A673 (cell line): Measurements from ENCODE around the gene OR56B1. TPM values are rescaled to one million over a fixed set of nuclear protein-coding genes. Genes with fewer than 3 reads are reported as not detected.
"Not testable (repeated sequence)": the region's sequence is repeated elsewhere in the genome, so short reads cannot be mapped to it uniquely, and the experiment has no call there.

Source experiments
- BruUV-seq: library from RNA; stranded (reverse); fragments of 400-500 nt; replicated peaks from 2 replicates; lab custom pipeline; 2021; lab: Mats Ljungman, UMichigan
- CTCF ChIA-PET: fragments of 300-600 bp; sonication (Branson Sonifier 250); formaldehyde crosslinking; loops from one replicate; lab custom pipeline; 2022; ENCODE audit warnings: antibody characterized with exemption; lab: Charles Lee
- POLR2A ChIA-PET: fragments of 300-600 bp; sonication (Branson Sonifier 250); formaldehyde crosslinking; loops from one replicate; lab custom pipeline; 2022; ENCODE audit warnings: antibody characterized with exemption; ENCODE audit not compliant: low non-redundant PET; lab: Charles Lee
- DNase-seq: peaks from one replicate; pipeline ENCODE4 v3.0.0-alpha.2; 2015; ENCODE audit warnings: low spot score
- H3K27ac ChIP-seq: fragments of 200-600 bp; sonication (generic); 2 replicates; pipeline ENCODE4 v1.5.1; 2016; ENCODE audit warnings: mixed run types, low read depth, mild to moderate bottlenecking, mixed read lengths, antibody characterized with exemption, low read length; ENCODE audit not compliant: poor library complexity, severe bottlenecking
- H3K27me3 ChIP-seq: fragments of 200-600 bp; sonication (generic); replicated peaks from 2 replicates; pipeline ENCODE4 v1.6.1; 2017; ENCODE audit warnings: mixed run types, low read depth, mild to moderate bottlenecking, mixed read lengths, antibody characterized with exemption, low read length; ENCODE audit not compliant: insufficient read depth, poor library complexity
- H3K36me3 ChIP-seq: fragments of 200-600 bp; sonication (generic); 2 replicates; pipeline ENCODE4 v1.6.1; 2016; ENCODE audit warnings: mixed run types, mild to moderate bottlenecking, mixed read lengths, antibody characterized with exemption, low read length; ENCODE audit not compliant: insufficient read depth, poor library complexity, severe bottlenecking
- H3K4me1 ChIP-seq: fragments of 200-600 bp; sonication (generic); 2 replicates; pipeline ENCODE4 v1.6.1; 2017; ENCODE audit warnings: mixed run types, mild to moderate bottlenecking, mixed read lengths, antibody characterized with exemption, low read length; ENCODE audit not compliant: insufficient read depth, poor library complexity, severe bottlenecking
- H3K4me3 ChIP-seq: fragments of 200-600 bp; sonication (generic); 2 replicates; pipeline ENCODE4 v1.5.1; 2016; ENCODE audit warnings: low read depth, mixed run types, mild to moderate bottlenecking, mixed read lengths, low read length; ENCODE audit not compliant: poor library complexity, severe bottlenecking
- H3K9me3 ChIP-seq: fragments of 200-600 bp; sonication (generic); 2 replicates; pipeline ENCODE4 v1.6.1; 2016; ENCODE audit warnings: mixed run types, low read depth, mild to moderate bottlenecking, mixed read lengths, antibody characterized with exemption, low read length; ENCODE audit not compliant: poor library complexity, severe bottlenecking
- CTCF ChIP-seq: fragments of 300-800, 200-600 bp; sonication (generic); conservative IDR thresholded peaks from 2 replicates; pipeline ENCODE4 v1.5.1; 2017; ENCODE audit warnings: low read depth, mild to moderate bottlenecking, antibody characterized with exemption, low read length, moderate library complexity, mixed read lengths
- EZH2 ChIP-seq: fragments of 200-600 bp; sonication (generic); IDR thresholded peaks from 2 replicates; pipeline ENCODE4 v1.6.1; 2017; ENCODE audit warnings: borderline replicate concordance, low read depth, mild to moderate bottlenecking, mixed read lengths, antibody characterized with exemption, low read length; ENCODE audit not compliant: poor library complexity, severe bottlenecking
- intact Hi-C: fragments of 100-400 bp; cut with micrococcal nuclease; formaldehyde crosslinking; loops from one replicate; pipeline ENCODE4 v1.10.0; 2022; ENCODE audit not compliant: unreplicated experiment
- total RNA-seq: library from RNA; stranded (reverse); gene quantifications from 2 replicates; pipeline ENCODE4 v1.2.3, GENCODE V29; 2021

Gene OR56B1
- total RNA-seq, 1 experiment from 2014 or later = not detected

DNA sequence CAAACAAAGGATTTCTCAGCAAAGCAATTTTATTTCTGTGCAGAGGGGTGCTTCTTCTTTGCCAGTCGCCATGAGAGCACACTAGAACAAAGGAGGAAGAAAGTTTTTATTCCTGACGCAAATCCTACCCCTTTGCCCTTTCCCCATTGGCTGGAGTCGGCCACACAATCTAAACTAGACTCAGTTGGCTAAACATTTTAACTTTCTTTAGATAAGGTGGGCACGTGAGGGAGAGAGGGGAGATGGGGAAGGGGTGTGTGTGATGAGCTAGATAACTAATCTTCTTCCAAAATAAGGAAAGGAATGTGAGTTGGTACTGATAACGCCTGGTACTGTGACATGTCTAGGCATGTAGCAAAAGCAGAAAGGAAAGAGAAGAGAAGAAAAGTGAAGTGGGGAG lies 46.0 kb upstream of the OR56B1 start:
- no peaks in the 10 kb centered on the region for H3K4me1 ChIP-seq
- no peaks in the 10 kb centered on the region for H3K27me3 ChIP-seq
- no TSS peak for BruUV-seq
- H3K4me3 ChIP-seq = no peak overlapping the region
- intact Hi-C loops = no loop called here
- no peaks in the 10 kb centered on the region for H3K36me3 ChIP-seq
- TF ChIP-seq EZH2 (no peak), CTCF (no peak)
- no peak for DNase-seq
- ChIA-PET POLR2A (no interaction called here), CTCF (no interaction called here)
- no peak overlapping the region for H3K27ac ChIP-seq
- H3K9me3 ChIP-seq = no peaks in the 10 kb centered on the region

DNA sequence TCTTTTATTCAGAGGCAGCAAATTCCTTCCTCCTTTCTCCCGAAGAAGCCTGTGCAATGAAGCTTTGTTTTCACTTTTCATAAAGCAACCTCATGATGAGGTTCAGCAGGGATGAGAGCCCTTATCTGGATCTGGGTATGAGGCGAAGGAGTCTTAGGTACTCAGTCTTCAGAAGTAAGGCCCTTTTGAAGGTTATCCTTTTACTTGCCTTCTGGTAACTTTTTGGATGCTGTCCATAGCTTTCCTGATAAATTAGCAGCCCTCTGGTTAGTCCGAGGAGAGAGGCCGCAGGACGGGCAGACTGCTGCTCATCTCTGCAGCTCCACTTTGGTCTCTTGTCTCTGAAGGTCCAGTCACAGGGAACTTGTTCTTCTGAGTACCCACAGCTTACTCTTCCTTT lies 45.5 kb upstream of the OR56B1 start:
- POLR2A ChIA-PET = no interaction called here
- no peak overlapping the region for H3K27ac ChIP-seq

GRCh38 chr11:5691238-5691963 lies 44.8 kb upstream of the OR56B1 start:
- CTCF ChIA-PET, POLR2A ChIA-PET, H3K27me3 ChIP-seq, BruUV-seq, H3K9me3 ChIP-seq, DNase-seq, intact Hi-C loops, H3K36me3 ChIP-seq, H3K27ac ChIP-seq, H3K4me3 ChIP-seq, H3K4me1 ChIP-seq: not testable (repeated sequence)

More for the DNA sequence above, 45.5 kb upstream of the OR56B1 start:
- no peak for TF ChIP-seq CTCF
- TF ChIP-seq EZH2 = no peak
- Histone ChIP-seq H3K36me3 (no peaks in the 10 kb centered on the region), H3K4me1 (no peaks in the 10 kb centered on the region), H3K27me3 (no peaks in the 10 kb centered on the region), H3K9me3 (no peaks in the 10 kb centered on the region), H3K4me3 (no peak overlapping the region)
- BruUV-seq = no TSS peak
- intact Hi-C loops = no loop called here
- DNase-seq = no peak
- CTCF ChIA-PET = no interaction called here

GRCh38 chr11:5691964-5692361 lies 44.3 kb upstream of the OR56B1 start:
- no peaks in the 10 kb centered on the region for H3K9me3 ChIP-seq
- H3K27me3 ChIP-seq = no peaks in the 10 kb centered on the region
- H3K36me3 ChIP-seq = no peaks in the 10 kb centered on the region
- H3K27ac ChIP-seq = no peak overlapping the region
- DNase-seq = no peak
- TF ChIP-seq EZH2 (no peak), CTCF (no peak)
- no TSS peak for BruUV-seq
- no peaks in the 10 kb centered on the region for H3K4me1 ChIP-seq
- ChIA-PET CTCF (no interaction called here), POLR2A (no interaction called here)
- intact Hi-C loops = no loop called here
- no peak overlapping the region for H3K4me3 ChIP-seq
